ENCODE measurements around the gene KCNIP2.

Gene KCNIP2

DNA sequence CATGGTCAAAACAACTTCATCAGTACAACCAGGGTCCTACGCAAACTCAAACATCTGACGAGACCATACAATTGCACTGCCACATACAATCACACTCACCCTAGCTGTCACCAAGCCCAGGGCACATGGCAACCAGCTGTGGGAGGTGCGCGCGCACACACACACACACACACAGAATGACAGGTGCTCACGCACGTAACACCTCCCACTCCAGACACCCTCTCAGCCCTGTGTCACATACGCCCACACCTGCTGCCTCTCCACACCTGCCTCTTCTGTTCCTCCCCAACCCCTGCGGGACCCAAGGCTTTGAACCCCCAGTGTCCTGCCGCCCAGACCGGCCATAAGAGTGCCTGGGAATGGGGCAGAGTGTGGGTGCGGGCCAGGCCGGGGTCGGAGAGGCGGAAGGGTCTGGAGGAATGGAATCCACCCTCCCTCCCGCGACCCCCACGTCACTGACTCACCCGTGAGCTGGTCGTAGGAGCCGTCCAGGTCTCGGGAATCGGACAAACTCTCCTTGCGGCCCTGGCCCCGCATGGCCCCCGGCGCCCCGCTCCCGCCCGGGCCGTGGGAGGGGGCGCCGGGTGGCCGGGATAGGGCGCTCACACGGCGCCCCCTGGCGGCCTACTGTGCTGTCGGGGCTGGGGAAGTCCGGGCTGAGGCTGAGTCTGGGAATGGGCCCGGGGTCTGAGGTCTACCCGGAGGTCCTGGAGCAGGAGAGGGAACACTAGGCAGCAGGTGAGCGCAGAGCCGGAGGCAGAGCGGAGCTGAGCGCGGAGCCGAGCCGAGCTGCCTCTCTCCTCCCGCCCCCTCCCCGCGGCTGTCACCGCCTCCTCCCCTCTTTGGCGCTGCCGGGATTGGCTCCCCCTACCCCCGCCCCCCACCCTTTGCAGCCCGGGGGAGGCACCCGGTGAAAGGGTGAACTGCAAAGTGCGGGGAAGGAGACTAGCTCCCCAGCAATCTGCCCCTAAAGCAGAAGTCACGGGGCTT, at the start of gene KCNIP2:
Gene KCNIP2, minus strand, starts transcription at position 769 of the 990 bp plus-strand sequence. Its CDS starts 232 bp downstream, at position 537.
- no peak for DNase-seq (ENCODE audit: low read depth)

- DNase-seq (ENCODE audit: low read depth), result no peak
Measured at GRCh38 chr10:101892782-101893391, 49.3 kb upstream of the KCNIP2 start.

- DNase-seq (ENCODE audit: low read depth), result peak; percentile 66
Measured at GRCh38 chr10:101889256-101890210, 45.9 kb upstream of the KCNIP2 start.

DNA sequence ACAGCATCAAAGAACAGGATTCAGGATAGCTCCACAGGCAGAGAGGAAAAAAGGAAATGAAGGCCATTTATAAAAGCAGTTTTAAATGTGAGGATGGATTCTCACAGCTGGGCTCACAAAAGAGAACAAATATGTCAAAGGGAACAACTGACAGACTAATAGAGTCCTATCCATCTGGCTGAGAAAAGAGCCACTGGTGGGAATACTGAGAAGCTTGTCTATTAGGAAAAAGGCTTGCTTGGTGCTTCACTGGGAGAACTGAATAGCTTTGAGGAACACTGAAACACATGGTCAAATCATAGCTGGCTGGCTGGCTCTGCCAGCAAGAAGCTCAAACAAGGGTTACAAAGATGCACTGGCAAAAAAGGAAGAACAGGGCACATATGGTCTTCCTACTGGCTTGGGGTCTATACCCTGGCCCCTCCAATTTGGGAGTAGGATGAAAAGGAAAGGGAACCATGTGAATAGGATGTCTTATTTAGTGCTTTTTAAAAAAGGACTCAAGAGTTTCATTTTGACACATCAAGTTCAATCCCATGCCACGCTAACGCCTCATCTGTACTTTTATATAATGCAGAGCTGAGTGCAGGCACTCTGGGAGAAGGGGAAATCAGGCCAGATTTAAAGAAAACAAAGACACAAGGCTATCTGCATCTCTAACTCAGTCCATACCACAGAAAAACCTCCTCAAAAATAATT, 44.8 kb upstream of the KCNIP2 start:
- DNase-seq (ENCODE audit: low read depth), result no peak

DNA sequence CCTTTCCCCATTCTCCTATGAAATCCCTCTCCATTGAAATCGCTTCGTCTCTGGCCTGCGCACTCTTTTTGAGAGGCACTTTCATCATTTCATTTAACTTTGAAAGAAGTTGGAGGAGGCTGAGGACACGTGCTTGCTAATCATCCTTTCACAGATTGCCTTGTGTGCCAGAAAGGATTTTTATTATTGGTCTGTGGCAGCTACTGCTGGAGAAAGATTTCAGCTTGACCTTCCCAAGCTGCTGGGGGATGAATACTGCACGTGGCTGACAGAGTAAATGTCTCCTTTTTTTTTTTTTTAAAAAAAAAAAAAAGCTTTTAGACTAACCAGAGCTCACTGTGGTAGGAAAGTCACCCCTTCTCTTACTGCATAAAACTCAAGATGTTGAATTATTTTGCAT, 44.2 kb upstream of the KCNIP2 start:
- no peak for DNase-seq (ENCODE audit: low read depth)

GRCh38 chr10:101886521-101887312, 43.1 kb upstream of the KCNIP2 start:
- no peak for DNase-seq (ENCODE audit: low read depth)

DNA sequence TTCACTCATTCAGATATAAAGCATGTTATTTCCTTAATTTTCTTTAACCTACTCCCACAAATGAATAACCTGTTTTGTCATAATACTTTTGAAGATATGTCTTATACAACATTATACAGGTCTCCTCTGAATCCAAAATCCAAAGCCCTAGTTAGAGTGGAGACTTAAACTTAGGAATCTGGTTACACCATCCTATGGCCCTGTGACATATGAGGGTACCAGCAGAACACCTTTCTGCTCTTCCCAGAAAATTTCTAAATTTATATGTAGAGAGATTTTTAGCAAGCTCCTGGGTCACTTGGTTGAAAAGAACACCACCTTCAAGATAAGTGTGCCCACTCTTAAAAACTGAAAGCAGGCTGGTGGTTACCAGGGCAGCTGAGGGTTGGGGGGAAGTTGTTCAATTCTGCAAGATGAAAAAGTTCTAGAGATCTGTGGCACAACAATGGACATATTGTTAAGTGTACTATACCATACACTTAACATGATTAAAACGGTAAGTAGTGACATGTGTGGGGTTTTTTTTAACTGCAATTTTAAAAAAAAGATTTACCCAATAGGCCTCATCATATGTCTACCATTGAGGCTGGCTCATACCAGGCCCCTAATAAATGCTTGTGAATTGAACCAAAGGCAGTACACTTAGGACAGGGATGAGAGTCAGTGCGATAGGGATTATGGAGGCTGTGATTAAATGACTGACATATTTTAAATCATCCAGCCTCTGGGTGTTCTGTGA, 37.6 kb upstream of the KCNIP2 start:
- no peak for DNase-seq (ENCODE audit: low read depth)

DNA sequence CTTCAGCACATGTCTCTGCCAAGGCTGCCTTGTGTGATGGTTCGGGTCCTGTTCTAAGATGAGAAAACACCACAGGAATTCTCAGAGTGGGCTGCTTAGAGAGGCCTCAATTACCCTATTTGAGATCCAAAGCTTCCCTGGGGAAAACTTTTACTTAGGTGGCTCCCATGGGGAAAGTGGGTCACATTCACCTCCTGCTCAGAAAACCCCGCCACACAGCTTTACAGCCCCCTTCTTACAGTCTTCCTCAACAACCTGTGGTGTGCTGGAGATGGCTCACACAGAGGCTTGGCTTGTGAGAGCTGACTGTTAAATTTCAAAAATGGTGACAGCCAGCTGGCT, 36.6 kb upstream of the KCNIP2 start:
- DNase-seq (ENCODE audit: low read depth), result no peak

- no peak for DNase-seq (ENCODE audit: low read depth)
Measured at GRCh38 chr10:101879456-101880231, 36.0 kb upstream of the KCNIP2 start.

- DNase-seq (ENCODE audit: low read depth), result no peak
Measured at GRCh38 chr10:101878869-101879268, 35.3 kb upstream of the KCNIP2 start.

- DNase-seq (ENCODE audit: low read depth), result no peak
Measured at GRCh38 chr10:101875068-101875688, 31.6 kb upstream of the KCNIP2 start.

DNA sequence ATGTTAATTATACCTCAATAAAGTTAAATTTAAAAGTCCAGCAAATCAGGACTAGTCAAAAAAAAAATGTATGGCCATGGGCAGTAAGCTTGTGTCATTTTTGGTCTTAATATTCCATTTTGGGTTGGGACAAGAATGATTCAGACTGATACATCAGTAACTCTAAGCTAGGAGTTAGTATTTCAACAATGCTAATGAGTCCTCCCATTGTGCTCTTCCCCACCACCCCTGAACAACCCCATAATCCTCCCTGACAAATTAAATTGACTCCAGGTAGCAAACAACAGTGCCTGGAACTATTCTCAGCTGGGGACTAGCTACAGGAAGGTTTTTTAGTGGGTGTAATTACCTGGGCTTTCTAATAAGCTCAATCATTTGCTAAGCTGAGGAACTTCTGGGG, 30.7 kb upstream of the KCNIP2 start:
- no peak for DNase-seq (ENCODE audit: low read depth)

GRCh38 chr10:101867931-101868330, 24.3 kb upstream of the KCNIP2 start:
- peak; percentile 61 for DNase-seq (ENCODE audit: low read depth)

DNA sequence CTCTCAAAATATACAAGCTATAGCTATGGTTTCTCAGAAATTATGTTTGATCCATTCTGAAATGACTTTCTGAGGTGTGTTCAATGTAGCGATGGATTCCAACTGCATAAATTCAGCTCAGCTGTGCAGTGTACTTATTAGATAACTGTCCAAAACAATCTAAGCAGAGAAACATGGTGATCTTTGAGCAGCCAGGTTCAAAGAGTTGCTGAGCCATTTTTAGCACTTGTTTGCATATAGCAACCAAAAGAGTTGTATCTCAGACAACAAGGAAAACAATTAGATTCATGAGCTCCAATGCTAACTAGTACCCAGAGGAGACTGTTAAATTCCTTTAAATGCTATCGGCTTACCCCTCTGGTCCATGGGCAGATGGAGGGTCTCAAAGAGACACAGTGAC, 15.9 kb upstream of the KCNIP2 start:
- no peak for DNase-seq (ENCODE audit: low read depth)

- no peak for DNase-seq (ENCODE audit: low read depth)
Measured at GRCh38 chr10:101858723-101859500, 15.3 kb upstream of the KCNIP2 start.

- no peak for DNase-seq (ENCODE audit: low read depth)
Measured at GRCh38 chr10:101857802-101858476, 14.3 kb upstream of the KCNIP2 start.

DNA sequence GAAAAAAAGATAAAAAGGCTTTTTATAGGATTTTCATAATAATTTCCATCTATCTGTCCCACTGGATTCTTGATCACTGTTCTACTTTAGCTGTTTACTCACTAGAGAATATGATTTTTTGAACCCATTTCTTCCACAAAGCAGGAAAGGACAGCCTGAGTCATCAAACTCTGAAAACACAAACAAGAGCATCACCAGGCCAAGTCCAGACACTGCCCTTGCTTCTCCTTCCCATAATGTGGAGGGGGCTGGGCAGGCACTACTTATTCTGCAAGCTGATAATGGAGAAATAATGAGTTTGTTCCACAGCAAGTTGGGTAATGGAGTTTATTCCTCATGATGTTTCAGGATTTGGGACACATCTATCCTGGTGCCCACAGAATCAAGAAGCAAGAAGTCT, 13.0 kb upstream of the KCNIP2 start:
- no peak for DNase-seq (ENCODE audit: low read depth)

Measured in fibroblast of gingiva (primary cell).